Endothelial cell of umbilical vein (primary cell): Measurements from ENCODE around the gene SH3RF3. TPM values are rescaled to one million over a fixed set of nuclear protein-coding genes. Genes with fewer than 3 reads are reported as not detected.
A peak's percentile ranks its signal among the peaks of the same experiment; 100 is the strongest.

ENCODE experiments used
- BruUV-seq: library from RNA; stranded (reverse); fragments of 400-500 nt; replicated peaks from 2 replicates; lab custom pipeline; 2021; lab: Mats Ljungman, UMichigan
- CTCF ChIA-PET: fragments of 300-600, 350-600 bp; sonication (Branson Sonifier 250); formaldehyde crosslinking; loops from one replicate; lab custom pipeline; 2021; ENCODE audit warnings: antibody characterized with exemption, inconsistent platforms; lab: Charles Lee
- POLR2A ChIA-PET: fragments of 300-600, 350-600 bp; sonication (Branson Sonifier 250); formaldehyde crosslinking; loops from one replicate; lab custom pipeline; 2021; ENCODE audit warnings: antibody characterized with exemption, inconsistent platforms; lab: Charles Lee
- DNase-seq: peaks from one replicate; pipeline ENCODE4 v3.0.0-alpha.2; 2011; ENCODE audit warnings: low read depth, low spot score
- FAIRE-seq: peaks from 2 replicates; lab custom pipeline; 2011; peaks lifted over from hg19 to GRCh38; lab: Jason Lieb, UNC
- H2AFZ ChIP-seq: 2 replicates; pipeline ENCODE4 v1.6.0; 2012; ENCODE audit warnings: low read depth, low read length, control low read depth, inconsistent platforms
- H3K27ac ChIP-seq: 2 replicates; pipeline ENCODE4 v1.5.1; 2011; ENCODE audit warnings: low read depth, mild to moderate bottlenecking, control low read depth, low read length, moderate library complexity; ENCODE audit not compliant: insufficient read depth
- H3K27me3 ChIP-seq, 2 experiments: 2 replicates each; pipeline versions ENCODE4 v1.6.0 to v1.6.1; 2011; ENCODE audit warnings: low read length in 2 of 2, mixed read lengths in 1 of 2; ENCODE audit not compliant: control insufficient read depth in 2 of 2, insufficient read depth in 2 of 2
- H3K36me3 ChIP-seq, 2 experiments: 2 replicates in 1 of 2; 3 replicates in 1 of 2; pipeline ENCODE4 v1.5.1; 2011; ENCODE audit warnings: low read length in 2 of 2, mild to moderate bottlenecking in 1 of 2, moderate library complexity in 1 of 2; ENCODE audit not compliant: control insufficient read depth in 2 of 2, insufficient read depth in 2 of 2; ENCODE audit errors: extremely low read depth in 1 of 2
- H3K4me1 ChIP-seq: 3 replicates; pipeline ENCODE4 v1.5.1; 2011; ENCODE audit warnings: mild to moderate bottlenecking, low read length; ENCODE audit not compliant: control insufficient read depth, insufficient read depth; ENCODE audit errors: extremely low read depth
- H3K4me2 ChIP-seq: 2 replicates; pipeline ENCODE4 v1.6.1; 2011; ENCODE audit warnings: low read length, control low read depth, mixed read lengths; ENCODE audit not compliant: insufficient read depth
- H3K4me3 ChIP-seq, 3 experiments: fragments of 200-600 bp in 1 of 3; sonication (generic), shearing (Covaris generic) in 1 of 3; replicated peaks in 1 of 3; 2 replicates each; pipeline ENCODE4 v1.5.1; 2011 to 2016; ENCODE audit warnings: control low read depth in 3 of 3, low read length in 3 of 3, mild to moderate bottlenecking in 2 of 3, inconsistent platforms in 1 of 3, low read depth in 1 of 3, moderate library complexity in 1 of 3; ENCODE audit not compliant: insufficient read depth in 1 of 3
- H3K79me2 ChIP-seq: 2 replicates; pipeline ENCODE4 v1.6.0; 2012; ENCODE audit warnings: low read length, inconsistent platforms; ENCODE audit not compliant: control insufficient read depth, insufficient read depth
- H3K9ac ChIP-seq: replicated peaks from 2 replicates; pipeline ENCODE3; 2011; ENCODE audit warnings: low read length, control low read depth; ENCODE audit not compliant: insufficient read depth; ENCODE audit errors: extremely low read depth
- H3K9me1 ChIP-seq: replicated peaks from 3 replicates; pipeline ENCODE4 v1.6.0; 2011; ENCODE audit warnings: mild to moderate bottlenecking, low read length; ENCODE audit not compliant: control insufficient read depth, insufficient read depth; ENCODE audit errors: extremely low read depth
- H3K9me3 ChIP-seq: replicated peaks from 2 replicates; pipeline ENCODE4 v1.5.1; 2012; ENCODE audit warnings: low read length, inconsistent platforms; ENCODE audit not compliant: control insufficient read depth, insufficient read depth
- H4K20me1 ChIP-seq: replicated peaks from 2 replicates; pipeline ENCODE3; 2011; ENCODE audit warnings: mild to moderate bottlenecking, low read length; ENCODE audit not compliant: control insufficient read depth, insufficient read depth; ENCODE audit errors: extremely low read depth
- CTCF ChIP-seq, 2 donors: IDR thresholded peaks; 1 replicate in 1 of 2; 2 replicates in 1 of 2; pipeline ENCODE4 v1.5.1; 2011; ENCODE audit warnings: low read length in 2 of 2, mild to moderate bottlenecking in 2 of 2, moderate library complexity in 2 of 2, control low read depth in 1 of 2, inconsistent platforms in 1 of 2, low read depth in 1 of 2; ENCODE audit not compliant: insufficient read depth in 1 of 2; ENCODE audit errors: extremely low read depth in 1 of 2
- POLR2A ChIP-seq: IDR thresholded peaks from 2 replicates; pipeline ENCODE4 v1.6.1; 2012; ENCODE audit warnings: low read depth, mild to moderate bottlenecking, control low read depth, low read length
- POLR2AphosphoS5 ChIP-seq: IDR thresholded peaks from 2 replicates; pipeline ENCODE4 v1.6.1; 2012; ENCODE audit warnings: low read depth, mild to moderate bottlenecking, control low read depth, low read length, moderate library complexity; ENCODE audit not compliant: insufficient read depth
- dilution Hi-C: fragments of 300-500 bp; cut with MboI; formaldehyde crosslinking; loops from one replicate; pipeline ENCODE4 v1.15.0; 2019; ENCODE audit warnings: low sequenced_read_pairs; ENCODE audit not compliant: extremely low pct_ligation_motif_present
- intact Hi-C: fragments of 100-400 bp; cut with micrococcal nuclease; formaldehyde crosslinking; loops from one replicate; pipeline ENCODE4 v1.10.0; 2022
- polyA plus RNA-seq, 4 experiments: library from polyadenylated mRNA; depleted of rRNA in 3 of 4; stranded (reverse) in 3 of 4; unstranded in 1 of 4; fragments of >200 nt; gene quantifications; 2 replicates each; pipeline versions ENCODE4 v1.2.1 to v1.2.3, GENCODE V29; 2011 to 2012; ENCODE audit warnings: missing spikeins in 1 of 4
- total RNA-seq: library from RNA; stranded (reverse); gene quantifications from 2 replicates; pipeline ENCODE4 v1.2.3, GENCODE V29; 2021

SH3RF3 gene
- total and polyA plus RNA-seq, 2 donors (not counting 3 experiments of a cell fraction or from before 2014, with no cell fraction given): 3.8 to 14.7 TPM

GRCh38 chr2:109348671-109349502 is 219.9 kb downstream of the SH3RF3 start:
- H3K27ac ChIP-seq: no peak overlapping the region
- no peaks in the 10 kb centered on the region for H4K20me1 ChIP-seq
- H3K9me3 ChIP-seq: no peaks in the 10 kb centered on the region
- H3K36me3 ChIP-seq: no peaks in the 10 kb centered on the region
- TF ChIP-seq POLR2A: no peak
- no peak for TF ChIP-seq POLR2AphosphoS5
- TF ChIP-seq CTCF (IDR thresholded peaks at IDR 0.05; ENCODE audit: extremely low read depth in 1 of 2, insufficient read depth in 1 of 2, low read depth in 1 of 2, low read length in 2 of 2): no peak
- no peaks in the 10 kb centered on the region for H3K79me2 ChIP-seq
- no peaks in the 10 kb centered on the region for H3K9me1 ChIP-seq
- H3K4me3 ChIP-seq: no peak overlapping the region
- peaks cover 38% of the 10 kb centered on the region for H3K4me1 ChIP-seq
- no peak overlapping the region for H2AFZ ChIP-seq
- CTCF ChIA-PET: interaction anchor here (0.8 to 1.3 kb wide), 6 partner anchors 9 to 161 kb away, joined by 3 to 6 read pairs (median 4); no protein-coding TSS in a partner anchor
- no TSS peak for BruUV-seq
- DNase-seq: peak; percentile 46
- dilution Hi-C loops: no loop called here
- FAIRE-seq: peak; percentile 85
- POLR2A ChIA-PET: no interaction called here
- H3K4me2 ChIP-seq: no peak overlapping the region
- no peaks in the 10 kb centered on the region for H3K27me3 ChIP-seq
- no peak overlapping the region for H3K9ac ChIP-seq
- intact Hi-C loops: loop anchor here (1.0 to 5.0 kb wide), 2 partner anchors 30 to 33 kb away; no protein-coding TSS in a partner anchor
